ENCODE results near the gene FAM227B. TPM values are rescaled to one million over a fixed set of nuclear protein-coding genes. Genes with fewer than 3 reads are reported as not detected.

The FAM227B gene
- total RNA-seq, 4 donors from 2014 or later, result 3.3 to 9.2 (median 6.6) TPM

DNA sequence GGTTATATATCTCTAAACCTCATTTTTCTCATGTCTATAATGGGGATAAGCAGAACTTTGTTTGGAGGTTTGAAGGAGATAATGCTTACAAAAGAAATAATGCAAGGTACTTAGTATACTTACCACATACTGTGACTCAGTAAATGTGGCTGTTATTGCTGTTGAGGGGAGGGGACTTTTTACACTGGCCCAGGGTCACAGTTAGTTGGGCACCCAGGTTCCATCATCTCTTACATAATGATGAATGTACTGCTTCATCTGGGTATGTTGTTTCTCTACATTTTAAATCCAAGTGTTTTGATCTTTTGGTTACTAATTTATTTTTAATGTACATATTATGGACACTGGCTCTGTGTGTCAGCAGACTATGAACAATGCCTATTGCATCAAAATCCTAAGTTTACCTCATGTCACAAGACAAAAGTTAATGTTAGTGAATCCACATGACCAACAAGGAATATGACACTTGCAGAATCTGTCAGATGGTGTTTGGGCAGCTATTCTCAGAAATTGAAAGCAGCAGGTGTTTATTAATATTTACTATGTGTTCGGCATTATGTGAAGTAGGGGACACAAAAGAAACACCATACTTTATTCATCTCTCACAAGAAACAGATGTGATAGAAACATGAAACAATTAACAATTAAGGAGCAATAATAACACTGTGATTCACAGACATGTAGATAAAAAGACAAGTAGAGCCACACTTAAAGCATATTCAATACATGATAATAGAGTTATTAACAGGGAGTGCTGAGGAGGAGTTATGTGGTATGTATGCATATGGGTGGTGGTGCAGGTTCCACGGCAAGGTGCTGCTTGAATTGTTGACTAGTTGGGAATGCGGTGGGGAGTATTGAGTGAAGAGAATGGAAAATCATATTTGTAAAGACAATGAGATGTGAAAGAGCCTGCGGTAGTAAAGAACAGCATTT lies 340.8 kb downstream of the FAM227B start:
- no peaks in the 10 kb centered on the region for H3K4me1 ChIP-seq
- intact Hi-C loops (cut with DNase I; ENCODE audit: low total_unique reads), result no loop called here
- in situ Hi-C loops (cut with MboI; ENCODE audit: low pct_ligation_motif_present in 1 of 4, low pct_unique_long_range_greater_than_20kb in 1 of 4, low sequenced_read_pairs in 3 of 4), result no loop called here

DNA sequence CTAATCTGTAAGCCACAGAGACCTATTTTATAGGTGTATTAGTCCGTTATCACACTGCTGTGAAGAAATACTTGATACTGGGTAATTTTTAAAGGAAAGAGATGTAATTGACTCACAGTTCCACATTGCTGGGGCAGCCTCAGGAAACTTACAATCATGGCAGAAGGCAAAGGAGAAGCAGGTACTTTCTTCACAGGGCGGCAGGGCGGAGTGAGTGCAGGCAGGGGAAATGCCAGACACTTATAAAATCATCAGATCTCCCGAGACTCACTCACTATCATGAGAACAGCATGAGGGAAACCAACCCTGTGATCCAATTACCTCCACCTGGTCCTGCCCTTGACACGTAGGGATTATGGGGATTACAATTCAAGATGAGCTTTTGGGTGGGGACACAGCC lies 341.9 kb downstream of the FAM227B start:
- Histone ChIP-seq H3K4me1 (no peaks in the 10 kb centered on the region), H3K27ac (no peak overlapping the region), H3K4me3 (no peak overlapping the region), H3K36me3 (no peaks in the 10 kb centered on the region), H3K27me3 (no peaks in the 10 kb centered on the region), H3K9me3 (no peaks in the 10 kb centered on the region)
- intact Hi-C loops (cut with DNase I; ENCODE audit: low total_unique reads), result no loop called here
- DNase-seq, result no peak
- in situ Hi-C loops (cut with MboI; ENCODE audit: low pct_ligation_motif_present in 1 of 4, low pct_unique_long_range_greater_than_20kb in 1 of 4, low sequenced_read_pairs in 3 of 4), result no loop called here
- WGBS, 2 donors (ENCODE audit: low coverage in 1 of 2), result 90 to 97% methylated on average over 5 of the region's 5 CpGs
- TF ChIP-seq POLR2A (IDR thresholded peaks at IDR 0.05) (no peak), POLR2AphosphoS5 (IDR thresholded peaks at IDR 0.05) (no peak), EP300 (IDR thresholded peaks at IDR 0.05; ENCODE audit: low read depth) (no peak)
- TF ChIP-seq, protein P1, sequence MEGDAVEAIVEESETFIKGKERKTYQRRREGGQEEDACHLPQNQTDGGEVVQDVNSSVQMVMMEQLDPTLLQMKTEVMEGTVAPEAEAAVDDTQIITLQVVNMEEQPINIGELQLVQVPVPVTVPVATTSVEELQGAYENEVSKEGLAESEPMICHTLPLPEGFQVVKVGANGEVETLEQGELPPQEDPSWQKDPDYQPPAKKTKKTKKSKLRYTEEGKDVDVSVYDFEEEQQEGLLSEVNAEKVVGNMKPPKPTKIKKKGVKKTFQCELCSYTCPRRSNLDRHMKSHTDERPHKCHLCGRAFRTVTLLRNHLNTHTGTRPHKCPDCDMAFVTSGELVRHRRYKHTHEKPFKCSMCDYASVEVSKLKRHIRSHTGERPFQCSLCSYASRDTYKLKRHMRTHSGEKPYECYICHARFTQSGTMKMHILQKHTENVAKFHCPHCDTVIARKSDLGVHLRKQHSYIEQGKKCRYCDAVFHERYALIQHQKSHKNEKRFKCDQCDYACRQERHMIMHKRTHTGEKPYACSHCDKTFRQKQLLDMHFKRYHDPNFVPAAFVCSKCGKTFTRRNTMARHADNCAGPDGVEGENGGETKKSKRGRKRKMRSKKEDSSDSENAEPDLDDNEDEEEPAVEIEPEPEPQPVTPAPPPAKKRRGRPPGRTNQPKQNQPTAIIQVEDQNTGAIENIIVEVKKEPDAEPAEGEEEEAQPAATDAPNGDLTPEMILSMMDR (IDR thresholded peaks at IDR 0.05), result no peak

More for the DNA sequence above, 340.8 kb downstream of the FAM227B start:
- H3K36me3 ChIP-seq, result peaks cover 0 to 6% (median under 1%) of the 10 kb centered on the region in 4 donors
- H3K27ac ChIP-seq, result no peak overlapping the region
- no peaks in the 10 kb centered on the region for H3K27me3 ChIP-seq
- no peak overlapping the region for H3K4me3 ChIP-seq
- TF ChIP-seq EP300 (IDR thresholded peaks at IDR 0.05; ENCODE audit: low read depth), result no peak
- TF ChIP-seq, protein P1 (IDR thresholded peaks at IDR 0.05), result no peak
- no peaks in the 10 kb centered on the region for H3K9me3 ChIP-seq
- 96 to 98% methylated on average over 4 of the region's 4 CpGs for WGBS, 2 donors (ENCODE audit: low coverage in 1 of 2)
- DNase-seq, result no peak

Other genes starting within 250 kb of the FAM227B start
- gene FGF7, start 197.6 kb downstream of the FAM227B start, total RNA-seq, result 10 to 100 TPM; 11.2 to 18.6 (median 17.9) TPM
- 10 to 100 TPM in 3 of 4 donors, 1 to 10 TPM in 1; 3.0 to 22.1 (median 17.1) TPM for gene DTWD1, start 230 bp upstream of the FAM227B start, total RNA-seq